Measurements from ENCODE around the gene PCK1. TPM values are rescaled to one million over a fixed set of nuclear protein-coding genes. Genes with fewer than 3 reads are reported as not detected.
A peak's percentile ranks its signal among the peaks of the same experiment; 100 is the strongest.

PCK1 gene
- total and polyA plus RNA-seq, 2 of the 13 experiments (the other 11 are each of a cell fraction or from before 2014, with no cell fraction given), result 6.5 to 12.6 TPM

DNA sequence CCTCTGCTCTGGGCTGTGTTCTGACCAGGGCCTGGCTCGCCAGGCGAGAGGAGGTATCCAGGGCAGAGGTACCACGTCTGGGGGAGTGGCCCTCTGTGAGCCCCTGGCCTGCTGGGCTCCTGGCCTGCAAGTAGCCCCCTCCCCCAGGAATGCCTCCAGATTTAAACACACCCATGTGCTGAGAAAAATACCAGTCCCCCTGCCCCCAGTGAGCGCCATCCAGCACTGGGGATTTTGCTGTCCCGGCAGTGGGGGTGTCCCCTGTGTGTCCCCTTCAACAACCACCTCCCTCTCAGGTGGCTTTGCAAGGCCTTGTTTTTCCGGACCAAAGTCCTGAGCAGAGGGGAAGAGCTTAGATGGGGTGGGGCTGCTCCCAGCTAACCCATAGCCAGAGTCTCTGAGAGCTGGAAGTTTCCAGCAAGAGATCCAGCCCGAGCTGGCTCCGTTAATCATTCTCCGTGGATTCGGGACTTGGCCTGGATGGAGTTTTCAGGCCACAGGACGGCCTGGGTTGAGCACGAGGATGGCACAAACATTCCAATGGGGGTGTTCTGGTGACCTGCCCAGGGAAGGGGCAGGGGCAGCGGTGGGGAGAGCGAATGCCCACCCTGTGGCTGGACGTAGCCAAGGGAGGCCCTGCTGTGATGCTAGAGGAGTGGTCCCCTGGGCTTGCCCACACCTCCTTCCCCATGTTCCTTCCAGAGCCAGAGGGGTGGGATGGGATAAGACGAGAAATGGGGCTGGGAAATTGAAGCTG, 29.0 kb downstream of the PCK1 start (continued):
- TF ChIP-seq, protein P1, sequence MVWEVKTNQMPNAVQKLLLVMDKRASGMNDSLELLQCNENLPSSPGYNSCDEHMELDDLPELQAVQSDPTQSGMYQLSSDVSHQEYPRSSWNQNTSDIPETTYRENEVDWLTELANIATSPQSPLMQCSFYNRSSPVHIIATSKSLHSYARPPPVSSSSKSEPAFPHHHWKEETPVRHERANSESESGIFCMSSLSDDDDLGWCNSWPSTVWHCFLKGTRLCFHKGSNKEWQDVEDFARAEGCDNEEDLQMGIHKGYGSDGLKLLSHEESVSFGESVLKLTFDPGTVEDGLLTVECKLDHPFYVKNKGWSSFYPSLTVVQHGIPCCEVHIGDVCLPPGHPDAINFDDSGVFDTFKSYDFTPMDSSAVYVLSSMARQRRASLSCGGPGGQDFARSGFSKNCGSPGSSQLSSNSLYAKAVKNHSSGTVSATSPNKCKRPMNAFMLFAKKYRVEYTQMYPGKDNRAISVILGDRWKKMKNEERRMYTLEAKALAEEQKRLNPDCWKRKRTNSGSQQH (CRISPR knock-in tag; IDR thresholded peaks at IDR 0.05; ENCODE audit: low read depth), result peak; percentile 85; the same call in 1 of the 2 replicates
- TF ChIP-seq ZBTB20 (CRISPR knock-in tag; IDR thresholded peaks at IDR 0.05; ENCODE audit: borderline replicate concordance, low read depth), result peak; percentile 88; the same call in 1 of the 2 replicates
- TF ChIP-seq, protein P2, sequence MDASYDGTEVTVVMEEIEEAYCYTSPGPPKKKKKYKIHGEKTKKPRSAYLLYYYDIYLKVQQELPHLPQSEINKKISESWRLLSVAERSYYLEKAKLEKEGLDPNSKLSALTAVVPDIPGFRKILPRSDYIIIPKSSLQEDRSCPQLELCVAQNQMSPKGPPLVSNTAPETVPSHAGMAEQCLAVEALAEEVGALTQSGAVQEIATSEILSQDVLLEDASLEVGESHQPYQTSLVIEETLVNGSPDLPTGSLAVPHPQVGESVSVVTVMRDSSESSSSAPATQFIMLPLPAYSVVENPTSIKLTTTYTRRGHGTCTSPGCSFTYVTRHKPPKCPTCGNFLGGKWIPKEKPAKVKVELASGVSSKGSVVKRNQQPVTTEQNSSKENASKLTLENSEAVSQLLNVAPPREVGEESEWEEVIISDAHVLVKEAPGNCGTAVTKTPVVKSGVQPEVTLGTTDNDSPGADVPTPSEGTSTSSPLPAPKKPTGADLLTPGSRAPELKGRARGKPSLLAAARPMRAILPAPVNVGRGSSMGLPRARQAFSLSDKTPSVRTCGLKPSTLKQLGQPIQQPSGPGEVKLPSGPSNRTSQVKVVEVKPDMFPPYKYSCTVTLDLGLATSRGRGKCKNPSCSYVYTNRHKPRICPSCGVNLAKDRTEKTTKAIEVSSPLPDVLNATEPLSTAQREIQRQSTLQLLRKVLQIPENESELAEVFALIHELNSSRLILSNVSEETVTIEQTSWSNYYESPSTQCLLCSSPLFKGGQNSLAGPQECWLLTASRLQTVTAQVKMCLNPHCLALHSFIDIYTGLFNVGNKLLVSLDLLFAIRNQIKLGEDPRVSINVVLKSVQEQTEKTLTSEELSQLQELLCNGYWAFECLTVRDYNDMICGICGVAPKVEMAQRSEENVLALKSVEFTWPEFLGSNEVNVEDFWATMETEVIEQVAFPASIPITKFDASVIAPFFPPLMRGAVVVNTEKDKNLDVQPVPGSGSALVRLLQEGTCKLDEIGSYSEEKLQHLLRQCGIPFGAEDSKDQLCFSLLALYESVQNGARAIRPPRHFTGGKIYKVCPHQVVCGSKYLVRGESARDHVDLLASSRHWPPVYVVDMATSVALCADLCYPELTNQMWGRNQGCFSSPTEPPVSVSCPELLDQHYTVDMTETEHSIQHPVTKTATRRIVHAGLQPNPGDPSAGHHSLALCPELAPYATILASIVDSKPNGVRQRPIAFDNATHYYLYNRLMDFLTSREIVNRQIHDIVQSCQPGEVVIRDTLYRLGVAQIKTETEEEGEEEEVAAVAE (CRISPR knock-in tag; IDR thresholded peaks at IDR 0.05; ENCODE audit: borderline replicate concordance), result peak; percentile 42; the same call in 1 of the 2 replicates
- TF ChIP-seq ZNF10 (CRISPR knock-in tag; IDR thresholded peaks at IDR 0.05; ENCODE audit: borderline replicate concordance, low read depth), result no peak
- TF ChIP-seq, protein P3, sequence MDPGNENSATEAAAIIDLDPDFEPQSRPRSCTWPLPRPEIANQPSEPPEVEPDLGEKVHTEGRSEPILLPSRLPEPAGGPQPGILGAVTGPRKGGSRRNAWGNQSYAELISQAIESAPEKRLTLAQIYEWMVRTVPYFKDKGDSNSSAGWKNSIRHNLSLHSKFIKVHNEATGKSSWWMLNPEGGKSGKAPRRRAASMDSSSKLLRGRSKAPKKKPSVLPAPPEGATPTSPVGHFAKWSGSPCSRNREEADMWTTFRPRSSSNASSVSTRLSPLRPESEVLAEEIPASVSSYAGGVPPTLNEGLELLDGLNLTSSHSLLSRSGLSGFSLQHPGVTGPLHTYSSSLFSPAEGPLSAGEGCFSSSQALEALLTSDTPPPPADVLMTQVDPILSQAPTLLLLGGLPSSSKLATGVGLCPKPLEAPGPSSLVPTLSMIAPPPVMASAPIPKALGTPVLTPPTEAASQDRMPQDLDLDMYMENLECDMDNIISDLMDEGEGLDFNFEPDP (CRISPR knock-in tag; conservative IDR thresholded peaks at IDR 0.05), result no peak
- TF ChIP-seq, protein P4, sequence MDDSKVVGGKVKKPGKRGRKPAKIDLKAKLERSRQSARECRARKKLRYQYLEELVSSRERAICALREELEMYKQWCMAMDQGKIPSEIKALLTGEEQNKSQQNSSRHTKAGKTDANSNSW (CRISPR knock-in tag; IDR thresholded peaks at IDR 0.05; ENCODE audit: borderline replicate concordance), result no peak
- TF ChIP-seq, protein P5, sequence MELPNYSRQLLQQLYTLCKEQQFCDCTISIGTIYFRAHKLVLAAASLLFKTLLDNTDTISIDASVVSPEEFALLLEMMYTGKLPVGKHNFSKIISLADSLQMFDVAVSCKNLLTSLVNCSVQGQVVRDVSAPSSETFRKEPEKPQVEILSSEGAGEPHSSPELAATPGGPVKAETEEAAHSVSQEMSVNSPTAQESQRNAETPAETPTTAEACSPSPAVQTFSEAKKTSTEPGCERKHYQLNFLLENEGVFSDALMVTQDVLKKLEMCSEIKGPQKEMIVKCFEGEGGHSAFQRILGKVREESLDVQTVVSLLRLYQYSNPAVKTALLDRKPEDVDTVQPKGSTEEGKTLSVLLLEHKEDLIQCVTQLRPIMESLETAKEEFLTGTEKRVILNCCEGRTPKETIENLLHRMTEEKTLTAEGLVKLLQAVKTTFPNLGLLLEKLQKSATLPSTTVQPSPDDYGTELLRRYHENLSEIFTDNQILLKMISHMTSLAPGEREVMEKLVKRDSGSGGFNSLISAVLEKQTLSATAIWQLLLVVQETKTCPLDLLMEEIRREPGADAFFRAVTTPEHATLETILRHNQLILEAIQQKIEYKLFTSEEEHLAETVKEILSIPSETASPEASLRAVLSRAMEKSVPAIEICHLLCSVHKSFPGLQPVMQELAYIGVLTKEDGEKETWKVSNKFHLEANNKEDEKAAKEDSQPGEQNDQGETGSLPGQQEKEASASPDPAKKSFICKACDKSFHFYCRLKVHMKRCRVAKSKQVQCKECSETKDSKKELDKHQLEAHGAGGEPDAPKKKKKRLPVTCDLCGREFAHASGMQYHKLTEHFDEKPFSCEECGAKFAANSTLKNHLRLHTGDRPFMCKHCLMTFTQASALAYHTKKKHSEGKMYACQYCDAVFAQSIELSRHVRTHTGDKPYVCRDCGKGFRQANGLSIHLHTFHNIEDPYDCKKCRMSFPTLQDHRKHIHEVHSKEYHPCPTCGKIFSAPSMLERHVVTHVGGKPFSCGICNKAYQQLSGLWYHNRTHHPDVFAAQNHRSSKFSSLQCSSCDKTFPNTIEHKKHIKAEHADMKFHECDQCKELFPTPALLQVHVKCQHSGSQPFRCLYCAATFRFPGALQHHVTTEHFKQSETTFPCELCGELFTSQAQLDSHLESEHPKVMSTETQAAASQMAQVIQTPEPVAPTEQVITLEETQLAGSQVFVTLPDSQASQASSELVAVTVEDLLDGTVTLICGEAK (IDR thresholded peaks at IDR 0.05), result no peak
- TF ChIP-seq, protein P5 (CRISPR knock-in tag; IDR thresholded peaks at IDR 0.05), result no peak; the same call in 1 of the 2 replicates
- no peak for TF ChIP-seq ZNF431 (CRISPR knock-in tag; IDR thresholded peaks at IDR 0.05; ENCODE audit: borderline replicate concordance, low read depth)
- TF ChIP-seq ZNF878 (CRISPR knock-in tag; IDR thresholded peaks at IDR 0.05), result 0 out of 2 replicates have a peak, but pooled peaks have one; percentile 51
